LNCAP (cell line): ENCODE measurements around the gene METTL22.
A peak's percentile ranks its signal among the peaks of the same experiment; 100 is the strongest.

ENCODE experiments used
- TF ChIP-seq, protein P1 (sequence below): fragments of 450-650 bp; IDR thresholded peaks from 2 replicates; pipeline ENCODE4 v1.5.1; 2017; ENCODE audit warnings: mild to moderate bottlenecking

METTL22 gene, protein sequence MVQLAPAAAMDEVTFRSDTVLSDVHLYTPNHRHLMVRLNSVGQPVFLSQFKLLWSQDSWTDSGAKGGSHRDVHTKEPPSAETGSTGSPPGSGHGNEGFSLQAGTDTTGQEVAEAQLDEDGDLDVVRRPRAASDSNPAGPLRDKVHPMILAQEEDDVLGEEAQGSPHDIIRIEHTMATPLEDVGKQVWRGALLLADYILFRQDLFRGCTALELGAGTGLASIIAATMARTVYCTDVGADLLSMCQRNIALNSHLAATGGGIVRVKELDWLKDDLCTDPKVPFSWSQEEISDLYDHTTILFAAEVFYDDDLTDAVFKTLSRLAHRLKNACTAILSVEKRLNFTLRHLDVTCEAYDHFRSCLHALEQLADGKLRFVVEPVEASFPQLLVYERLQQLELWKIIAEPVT

DNA sequence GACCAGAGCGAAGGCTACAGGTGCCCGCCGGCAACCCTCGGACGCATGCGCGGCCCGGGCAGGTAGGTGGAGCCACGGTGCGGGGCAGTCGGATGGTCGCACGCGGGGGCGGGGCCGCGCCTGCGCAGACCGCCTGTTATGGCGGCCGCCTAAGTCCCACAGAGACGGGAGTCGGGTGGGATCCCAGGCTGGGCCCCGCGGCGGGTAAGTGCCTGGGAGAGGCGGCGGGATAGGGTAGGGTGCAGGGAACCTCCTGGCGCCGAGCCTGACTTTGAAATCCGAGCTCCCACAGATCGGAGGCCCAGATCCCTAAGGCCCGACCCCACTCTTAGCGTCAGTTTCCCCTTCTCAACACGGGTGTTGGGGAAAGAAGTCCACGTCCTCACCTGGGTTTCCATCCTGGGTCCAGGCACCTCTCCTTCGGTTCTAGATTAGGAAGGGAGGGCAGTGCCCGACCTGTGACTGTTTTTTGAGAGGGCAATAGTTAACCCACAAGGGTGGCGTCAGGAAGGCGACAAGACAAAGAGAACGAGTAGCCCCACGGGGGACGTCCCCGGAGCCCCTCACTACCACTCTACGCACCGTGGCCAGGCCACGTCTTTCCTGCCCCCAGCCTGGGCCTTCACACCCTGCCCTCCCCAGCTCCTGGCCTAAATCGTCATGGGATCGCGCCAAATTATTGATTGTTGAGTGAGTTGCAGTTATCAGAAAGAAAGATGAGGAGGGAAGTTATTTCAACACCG lies at the start of gene METTL22:
Gene METTL22 (plus strand): TSS at position 127 of the 743 bp plus-strand sequence. CDS start 3,968 bp downstream, outside the sequence.
- TF ChIP-seq, protein P1, sequence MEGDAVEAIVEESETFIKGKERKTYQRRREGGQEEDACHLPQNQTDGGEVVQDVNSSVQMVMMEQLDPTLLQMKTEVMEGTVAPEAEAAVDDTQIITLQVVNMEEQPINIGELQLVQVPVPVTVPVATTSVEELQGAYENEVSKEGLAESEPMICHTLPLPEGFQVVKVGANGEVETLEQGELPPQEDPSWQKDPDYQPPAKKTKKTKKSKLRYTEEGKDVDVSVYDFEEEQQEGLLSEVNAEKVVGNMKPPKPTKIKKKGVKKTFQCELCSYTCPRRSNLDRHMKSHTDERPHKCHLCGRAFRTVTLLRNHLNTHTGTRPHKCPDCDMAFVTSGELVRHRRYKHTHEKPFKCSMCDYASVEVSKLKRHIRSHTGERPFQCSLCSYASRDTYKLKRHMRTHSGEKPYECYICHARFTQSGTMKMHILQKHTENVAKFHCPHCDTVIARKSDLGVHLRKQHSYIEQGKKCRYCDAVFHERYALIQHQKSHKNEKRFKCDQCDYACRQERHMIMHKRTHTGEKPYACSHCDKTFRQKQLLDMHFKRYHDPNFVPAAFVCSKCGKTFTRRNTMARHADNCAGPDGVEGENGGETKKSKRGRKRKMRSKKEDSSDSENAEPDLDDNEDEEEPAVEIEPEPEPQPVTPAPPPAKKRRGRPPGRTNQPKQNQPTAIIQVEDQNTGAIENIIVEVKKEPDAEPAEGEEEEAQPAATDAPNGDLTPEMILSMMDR = no peak

DNA sequence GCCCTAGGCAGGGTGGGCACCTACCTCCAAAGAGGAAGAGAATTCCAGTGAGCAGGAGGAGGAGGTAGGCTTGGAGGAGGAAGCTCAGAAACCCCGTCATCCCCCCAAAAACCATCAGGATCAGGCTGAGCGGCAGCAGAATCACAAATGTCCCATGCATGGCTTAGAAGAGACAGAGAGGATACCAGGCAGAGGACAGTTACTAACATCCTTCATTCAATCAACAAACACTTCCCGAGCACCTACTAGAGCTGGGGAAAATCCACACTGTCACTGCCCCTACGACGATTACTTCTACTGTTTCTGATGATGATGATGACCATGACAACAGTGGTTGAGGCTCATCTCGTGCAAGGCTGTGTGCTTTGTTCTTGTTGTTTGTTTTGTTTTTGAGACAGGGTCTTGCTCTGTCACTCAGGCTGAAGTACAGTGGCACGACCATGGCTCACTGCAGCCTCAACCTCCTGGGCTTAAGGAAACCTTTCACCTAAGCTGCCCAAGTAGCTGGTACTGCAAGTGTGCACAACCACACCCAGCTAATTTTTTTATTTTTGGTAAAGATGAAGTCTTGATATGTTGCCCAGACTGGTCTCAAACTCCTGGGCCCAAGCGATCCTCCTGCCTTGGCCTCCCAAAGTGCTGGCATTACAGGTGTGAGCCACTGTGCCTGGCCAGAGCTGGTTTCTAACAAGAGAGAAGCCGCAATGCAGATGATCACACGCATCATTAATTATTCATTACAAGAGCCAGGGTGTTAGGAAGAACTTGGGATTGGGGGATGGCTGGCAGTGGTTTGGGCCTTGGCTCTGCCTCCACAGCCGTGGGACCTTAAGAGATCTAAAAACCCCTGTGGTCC lies 49.2 kb upstream of the METTL22 start:
- TF ChIP-seq, protein P1 = no peak

DNA sequence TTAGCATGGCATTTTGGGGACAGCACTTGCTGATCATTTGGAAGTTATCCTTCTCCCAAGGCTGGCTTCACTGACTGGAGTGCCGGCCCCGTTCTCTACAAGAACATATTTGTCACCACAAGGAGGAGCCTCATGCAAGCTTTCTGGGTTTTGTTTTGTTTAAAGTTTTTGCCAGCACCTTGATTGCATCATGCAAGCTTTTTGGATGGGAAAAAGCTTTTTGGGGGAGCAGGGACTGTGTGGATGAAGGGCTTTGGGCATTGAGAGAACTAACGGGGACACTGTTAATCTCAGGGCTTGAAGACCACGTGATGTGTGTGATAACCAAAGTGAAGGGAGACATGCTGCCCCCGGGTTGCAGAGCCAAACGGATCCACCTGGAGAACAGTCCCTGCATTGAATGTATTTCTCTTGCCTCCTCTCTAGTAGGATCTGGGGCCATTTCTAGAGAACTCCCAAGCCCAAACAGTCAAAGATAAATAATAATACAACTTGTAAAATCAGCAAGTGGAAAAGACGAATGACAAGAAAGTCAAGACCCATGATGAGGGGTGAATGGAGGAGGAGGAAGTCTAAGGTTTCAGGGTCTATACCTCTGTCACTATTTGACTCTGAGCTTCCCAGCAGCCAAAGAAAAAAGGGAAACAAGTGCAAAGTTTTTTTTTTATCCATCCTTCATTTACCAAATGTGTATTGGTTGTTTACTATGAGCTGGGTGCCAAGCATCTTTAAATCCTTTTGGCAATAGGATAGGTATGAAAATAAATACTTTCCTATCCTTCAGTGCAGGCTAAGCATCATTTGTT lies 48.4 kb upstream of the METTL22 start:
- TF ChIP-seq, protein P1 = peak; percentile 54

DNA sequence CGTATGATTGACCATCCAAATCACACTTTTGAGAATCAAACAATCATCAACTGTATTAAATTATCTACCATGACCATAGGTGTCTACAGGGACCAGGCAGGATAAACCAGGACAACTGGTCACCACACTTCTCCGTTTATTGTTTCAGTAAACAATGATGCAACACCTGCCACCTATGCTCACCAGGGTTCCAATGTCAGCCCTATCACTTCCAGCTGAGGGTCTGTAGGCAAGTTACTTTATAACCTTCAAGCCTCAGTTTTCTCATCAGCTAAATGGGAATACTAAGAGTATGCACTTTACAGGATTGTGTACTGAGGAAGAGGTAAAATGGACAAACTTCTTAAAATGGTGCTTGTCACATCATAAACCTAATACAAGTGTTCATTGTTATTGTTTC lies 46.1 kb upstream of the METTL22 start:
- TF ChIP-seq, protein P1 = no peak

DNA sequence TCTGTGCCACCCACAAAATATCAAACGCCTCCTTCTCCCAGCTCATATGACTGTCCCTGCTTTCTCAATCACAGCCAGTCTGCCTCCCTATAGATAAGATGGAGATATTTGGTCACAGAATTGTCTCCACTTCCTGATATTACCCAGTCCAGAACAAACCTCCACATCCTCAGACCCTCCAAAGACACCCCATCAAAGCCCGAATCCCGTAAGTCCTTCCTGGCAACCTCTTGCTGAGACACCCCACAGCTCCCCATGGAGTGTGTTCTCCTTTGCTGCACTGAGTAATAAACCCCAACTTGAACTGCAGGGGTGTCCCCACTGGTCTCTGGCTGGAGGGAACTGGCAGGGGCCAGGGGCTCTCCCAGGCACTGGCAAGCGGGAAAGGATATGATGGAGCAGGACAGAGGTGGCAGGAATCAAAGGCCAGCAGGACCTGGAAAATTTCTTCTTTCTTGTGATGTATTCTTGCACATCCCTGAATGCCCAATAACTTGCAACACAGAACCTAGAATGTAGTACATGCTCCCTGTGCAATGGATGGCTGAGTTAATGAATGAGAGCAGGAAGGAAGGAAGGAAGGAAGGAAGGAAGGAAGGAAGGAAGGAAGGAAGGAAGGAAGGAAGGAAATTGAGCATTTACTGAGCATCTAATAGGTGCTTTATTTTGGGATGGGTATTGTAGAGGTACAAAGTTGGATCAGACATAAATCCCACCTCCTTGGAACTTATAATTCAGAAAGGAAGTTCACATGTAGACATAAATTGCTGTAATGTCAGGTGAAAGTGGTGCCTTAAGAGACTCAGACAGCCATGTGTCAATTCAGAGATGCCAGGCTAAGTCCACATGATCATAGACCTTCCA lies 45.1 kb upstream of the METTL22 start:
- TF ChIP-seq, protein P1 = no peak

DNA sequence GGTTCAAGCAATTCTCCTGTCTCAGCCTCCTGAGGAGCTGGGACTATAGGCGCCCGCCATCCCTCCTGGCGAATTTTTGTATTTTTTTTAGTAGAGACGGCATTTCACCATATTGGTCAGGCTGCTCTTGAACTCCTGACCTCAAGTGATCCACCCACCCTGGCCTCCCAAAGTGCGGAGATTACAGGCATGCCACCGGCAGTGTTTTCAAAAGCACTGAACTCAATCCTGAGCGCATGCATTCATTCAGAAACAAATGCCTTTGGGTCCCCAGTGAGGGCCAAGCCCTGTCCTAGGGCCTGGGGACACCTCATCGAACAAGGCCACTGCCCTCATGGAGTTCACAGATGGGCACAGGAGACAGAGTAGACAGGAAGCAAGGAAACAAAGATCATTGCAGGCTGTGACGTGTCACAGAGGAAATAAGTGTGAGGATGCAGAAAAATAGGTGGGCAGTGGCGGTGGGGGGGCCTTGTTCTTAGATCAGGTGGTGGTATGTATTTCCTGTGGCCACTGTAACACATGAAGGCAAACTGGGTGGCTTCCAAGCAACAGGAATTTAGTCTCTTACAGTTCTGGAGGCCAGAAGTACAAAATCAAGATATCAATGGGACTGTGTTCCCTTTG lies 43.7 kb upstream of the METTL22 start:
- TF ChIP-seq, protein P1 = no peak
